ENCODE results near the gene SLC39A7.

- no peak for TF ChIP-seq CTCF (IDR thresholded peaks at IDR 0.05; ENCODE audit: low read depth, low read length, missing input control)
- TF ChIP-seq RAD21 (IDR thresholded peaks at IDR 0.05): no peak
- TF ChIP-seq REST (IDR thresholded peaks at IDR 0.05): no peak
- TF ChIP-seq SP1 (IDR thresholded peaks at IDR 0.05): no peak
Observed at GRCh38 chr6:33154349-33154748, 46.3 kb upstream of the SLC39A7 start.

All from liver (tissue), 3 donors.